ENCODE measurements around the gene CSTPP1.

Gene CSTPP1

GRCh38 chr11:47028195-47029093, 91.9 kb downstream of the CSTPP1 start:
- in situ Hi-C loops (cut with HindIII; ENCODE audit: low pct_unique_long_range_greater_than_20kb, low sequenced_read_pairs): no loop called here
- TF ChIP-seq JUND (IDR thresholded peaks at IDR 0.05; ENCODE audit: low read depth): no peak
- no peak for DNase-seq (ENCODE audit: low read depth in 1 of 2, low spot score in 1 of 2)

GRCh38 chr11:47033439-47033838, 96.9 kb downstream of the CSTPP1 start:
- DNase-seq (ENCODE audit: low read depth in 1 of 2, low spot score in 1 of 2): no peak
- in situ Hi-C loops (cut with HindIII; ENCODE audit: low pct_unique_long_range_greater_than_20kb, low sequenced_read_pairs): no loop called here
- no peak for TF ChIP-seq JUND (IDR thresholded peaks at IDR 0.05; ENCODE audit: low read depth)

- TF ChIP-seq JUND (IDR thresholded peaks at IDR 0.05; ENCODE audit: low read depth): no peak
- no peak for DNase-seq (ENCODE audit: low read depth in 1 of 2, low spot score in 1 of 2)
- in situ Hi-C loops (cut with HindIII; ENCODE audit: low pct_unique_long_range_greater_than_20kb, low sequenced_read_pairs): no loop called here
Measured at GRCh38 chr11:47034091-47034490, 97.5 kb downstream of the CSTPP1 start.

GRCh38 chr11:47035108-47035507, 98.5 kb downstream of the CSTPP1 start:
- in situ Hi-C loops (cut with HindIII; ENCODE audit: low pct_unique_long_range_greater_than_20kb, low sequenced_read_pairs): no loop called here
- DNase-seq (ENCODE audit: low read depth in 1 of 2, low spot score in 1 of 2): no peak
- TF ChIP-seq JUND (IDR thresholded peaks at IDR 0.05; ENCODE audit: low read depth): no peak

DNA sequence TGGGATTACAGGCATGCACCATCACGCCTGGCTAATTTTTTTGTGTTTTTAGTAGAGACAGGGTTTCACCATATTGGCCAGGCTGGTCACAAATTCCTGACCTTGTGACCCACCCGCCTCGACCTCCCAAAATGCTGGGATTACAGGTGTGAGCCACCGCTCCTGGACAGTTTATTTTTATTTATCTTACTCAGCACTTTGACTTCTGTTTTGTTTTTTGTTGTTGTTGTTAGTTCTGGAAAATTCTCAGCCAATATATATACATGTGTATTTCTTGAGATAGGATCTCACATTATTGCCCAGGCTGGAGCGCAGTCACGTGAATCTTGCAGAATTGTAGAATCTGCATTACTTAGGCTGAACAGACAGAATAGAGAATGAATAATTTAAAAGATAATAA, 107.6 kb downstream of the CSTPP1 start:
- in situ Hi-C loops (cut with HindIII; ENCODE audit: low pct_unique_long_range_greater_than_20kb, low sequenced_read_pairs): no loop called here
- no peak for DNase-seq (ENCODE audit: low read depth in 1 of 2, low spot score in 1 of 2)
- TF ChIP-seq JUND (IDR thresholded peaks at IDR 0.05; ENCODE audit: low read depth): no peak

- no peak for TF ChIP-seq JUND (IDR thresholded peaks at IDR 0.05; ENCODE audit: low read depth)
- DNase-seq (ENCODE audit: low read depth in 1 of 2, low spot score in 1 of 2): no peak
Measured at GRCh38 chr11:47047972-47048371, 111.4 kb downstream of the CSTPP1 start.

DNA sequence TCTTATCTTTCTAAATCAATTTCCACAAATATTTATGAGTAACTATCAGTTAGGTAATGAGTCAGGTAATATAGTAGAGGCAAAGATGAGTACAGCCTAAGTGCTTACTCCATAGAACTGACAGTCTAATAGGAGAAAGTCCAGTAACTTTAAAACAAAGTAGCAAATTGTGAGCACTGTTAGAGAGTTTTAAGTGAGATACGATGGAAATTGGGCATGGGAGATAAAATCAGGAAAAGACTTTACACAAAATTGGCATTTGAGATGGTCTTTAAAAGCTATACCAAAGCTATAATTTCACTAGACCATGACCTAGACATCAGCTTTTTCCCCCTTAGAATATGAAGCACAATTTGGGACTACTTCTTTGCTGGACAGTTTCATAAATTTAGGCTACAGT, 113.7 kb downstream of the CSTPP1 start:
- in situ Hi-C loops (cut with HindIII; ENCODE audit: low pct_unique_long_range_greater_than_20kb, low sequenced_read_pairs): no loop called here
- no peak for DNase-seq (ENCODE audit: low read depth in 1 of 2, low spot score in 1 of 2)
- no peak for TF ChIP-seq JUND (IDR thresholded peaks at IDR 0.05; ENCODE audit: low read depth)

More at GRCh38 chr11:47047972-47048371, 111.4 kb downstream of the CSTPP1 start:
- in situ Hi-C loops (cut with HindIII; ENCODE audit: low pct_unique_long_range_greater_than_20kb, low sequenced_read_pairs): no loop called here

DNA sequence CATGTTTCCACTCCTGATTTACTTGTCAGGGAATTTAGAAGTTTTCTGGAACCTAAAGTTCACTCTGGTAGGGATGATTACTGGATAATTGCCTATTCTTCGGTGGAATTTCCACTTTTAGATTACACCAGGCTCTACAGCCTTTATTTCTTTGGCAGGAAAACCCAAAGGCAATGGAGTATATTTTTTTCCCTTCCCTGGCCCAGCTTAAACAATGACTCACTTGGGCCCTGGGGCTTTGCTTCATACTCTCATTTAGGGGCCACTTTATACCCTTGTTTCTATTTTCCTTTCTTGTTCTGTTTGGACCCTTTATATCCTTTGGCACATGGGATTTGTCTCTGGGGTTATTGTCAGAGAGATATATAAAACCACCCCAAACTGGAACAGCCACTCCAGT, 114.7 kb downstream of the CSTPP1 start:
- in situ Hi-C loops (cut with HindIII; ENCODE audit: low pct_unique_long_range_greater_than_20kb, low sequenced_read_pairs): no loop called here
- no peak for TF ChIP-seq JUND (IDR thresholded peaks at IDR 0.05; ENCODE audit: low read depth)

DNA sequence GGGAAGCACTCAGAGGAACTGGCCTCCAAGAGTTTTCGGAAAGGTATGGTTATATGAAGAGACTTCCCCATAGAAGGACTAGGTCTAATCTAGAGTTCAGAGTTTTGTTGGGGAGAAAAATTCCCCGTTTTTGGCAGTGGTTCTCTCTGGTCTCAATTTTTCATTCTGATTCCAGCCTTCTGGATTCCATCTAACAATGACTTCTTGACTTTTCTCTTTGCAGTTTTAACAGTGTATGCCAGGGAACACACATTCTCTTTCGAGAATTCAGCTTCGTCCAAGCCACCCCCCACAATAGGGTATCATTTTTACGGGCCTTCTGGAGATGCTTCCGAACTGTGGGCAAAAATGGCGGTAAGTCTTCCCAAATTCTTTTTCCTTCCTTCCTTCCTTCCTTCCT, 115.6 kb downstream of the CSTPP1 start:
- no peak for TF ChIP-seq JUND (IDR thresholded peaks at IDR 0.05; ENCODE audit: low read depth)
- no peak for DNase-seq (ENCODE audit: low read depth in 1 of 2, low spot score in 1 of 2)
- in situ Hi-C loops (cut with HindIII; ENCODE audit: low pct_unique_long_range_greater_than_20kb, low sequenced_read_pairs): no loop called here

More for the DNA sequence above, 114.7 kb downstream of the CSTPP1 start:
- no peak for DNase-seq (ENCODE audit: low read depth in 1 of 2, low spot score in 1 of 2)

DNA sequence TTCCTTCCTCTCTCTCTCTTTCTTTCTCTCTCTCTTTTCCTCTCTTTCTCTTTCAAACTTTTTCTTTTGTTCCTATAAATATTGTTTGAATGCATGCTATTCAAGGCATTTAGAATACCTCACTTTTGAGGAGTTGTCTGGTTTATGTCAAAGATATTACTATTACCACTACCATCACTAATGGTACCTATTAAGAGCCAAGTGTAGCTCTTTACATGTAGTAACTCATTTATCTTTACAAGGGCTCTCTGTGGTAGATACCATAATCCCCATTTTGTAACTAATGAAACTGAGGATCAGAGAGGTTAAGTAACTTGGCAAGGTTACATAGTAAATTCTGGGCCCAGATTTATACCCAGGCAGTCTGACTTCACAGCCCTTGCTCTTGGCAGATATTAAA, 116.0 kb downstream of the CSTPP1 start:
- in situ Hi-C loops (cut with HindIII; ENCODE audit: low pct_unique_long_range_greater_than_20kb, low sequenced_read_pairs): no loop called here
- TF ChIP-seq JUND (IDR thresholded peaks at IDR 0.05; ENCODE audit: low read depth): no peak
- no peak for DNase-seq (ENCODE audit: low read depth in 1 of 2, low spot score in 1 of 2)

GRCh38 chr11:47055534-47055933, 119.0 kb downstream of the CSTPP1 start:
- no peak for TF ChIP-seq JUND (IDR thresholded peaks at IDR 0.05; ENCODE audit: low read depth)
- DNase-seq (ENCODE audit: low read depth in 1 of 2, low spot score in 1 of 2): no peak
- in situ Hi-C loops (cut with HindIII; ENCODE audit: low pct_unique_long_range_greater_than_20kb, low sequenced_read_pairs): no loop called here

GRCh38 chr11:47056261-47056915, 119.8 kb downstream of the CSTPP1 start:
- no peak for DNase-seq (ENCODE audit: low read depth in 1 of 2, low spot score in 1 of 2)

DNA sequence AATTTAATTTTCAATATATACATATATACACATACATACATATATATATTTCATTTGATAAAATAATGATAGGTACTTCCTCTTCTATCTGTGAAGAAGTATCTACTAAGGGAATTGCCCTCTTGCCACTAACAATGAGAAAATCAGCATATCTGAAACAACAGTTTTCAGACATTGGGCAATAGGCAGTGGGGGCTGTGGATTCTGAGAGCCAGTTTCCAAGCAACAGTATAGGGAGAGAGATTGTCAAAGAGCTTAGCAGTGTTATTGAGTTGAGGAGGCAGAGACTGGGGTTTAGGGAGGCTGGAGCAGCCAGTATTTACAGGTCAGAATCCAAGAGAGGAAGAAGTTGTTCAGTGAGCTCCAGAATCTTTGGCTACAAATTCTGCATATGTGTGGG, 120.8 kb downstream of the CSTPP1 start:
- in situ Hi-C loops (cut with HindIII; ENCODE audit: low pct_unique_long_range_greater_than_20kb, low sequenced_read_pairs): no loop called here
- DNase-seq (ENCODE audit: low read depth in 1 of 2, low spot score in 1 of 2): no peak
- TF ChIP-seq JUND (IDR thresholded peaks at IDR 0.05; ENCODE audit: low read depth): no peak

More at GRCh38 chr11:47056261-47056915, 119.8 kb downstream of the CSTPP1 start:
- no peak for TF ChIP-seq JUND (IDR thresholded peaks at IDR 0.05; ENCODE audit: low read depth)
- in situ Hi-C loops (cut with HindIII; ENCODE audit: low pct_unique_long_range_greater_than_20kb, low sequenced_read_pairs): no loop called here

Data from T47D (cell line).